ENCODE results near the gene GPR162. TPM values are rescaled to one million over a fixed set of nuclear protein-coding genes. Genes with fewer than 3 reads are reported as not detected.

The GPR162 gene
- total RNA-seq, 3 donors from 2014 or later (not counting 1 experiment from before 2014, with no cell fraction given), result 0.39 to 2.1 (median 0.68) TPM

- H3K4me1 ChIP-seq (ENCODE audit: control insufficient read depth, insufficient read depth, low read length), result peaks cover 4% of the 10 kb centered on the region
- TF ChIP-seq CTCF (IDR thresholded peaks at IDR 0.05), result no peak
- intact Hi-C loops (cut with micrococcal nuclease), result no loop called here
- 51% methylated on average over 6 of the region's 9 CpGs for WGBS (ENCODE audit: insufficient coverage)
- no peak overlapping the region for H3K4me3 Mint-ChIP-seq
- peaks cover 0 to 8% of the 10 kb centered on the region in 2 donors for H3K4me1 Mint-ChIP-seq
- H3K27me3 Mint-ChIP-seq (ENCODE audit: low read depth in 2 of 2), result peaks cover 8 to 14% of the 10 kb centered on the region in 2 donors
- no peak for ATAC-seq
- no peaks in the 10 kb centered on the region for H3K36me3 ChIP-seq (ENCODE audit: control insufficient read depth, insufficient read depth, low read length)
- H3K27me3 ChIP-seq (ENCODE audit: control insufficient read depth, insufficient read depth, low read length), result no peaks in the 10 kb centered on the region
- H3K9me3 ChIP-seq (ENCODE audit: control insufficient read depth, insufficient read depth, low read length), result no peaks in the 10 kb centered on the region
- no peaks in the 10 kb centered on the region for H3K9me3 Mint-ChIP-seq
- DNase-seq, result peak in 1 of 2 donors; percentile 74
- no peak overlapping the region for H3K4me3 ChIP-seq (ENCODE audit: low read length)
- no peak overlapping the region for H3K27ac ChIP-seq (ENCODE audit: low read length)
- no peak overlapping the region for H3K27ac Mint-ChIP-seq
- H3K36me3 Mint-ChIP-seq, result no peaks in the 10 kb centered on the region
Measured at GRCh38 chr12:6786416-6787094, 35.1 kb upstream of the GPR162 start.

- Histone ChIP-seq H3K27me3 (ENCODE audit: control insufficient read depth, insufficient read depth, low read length) (no peaks in the 10 kb centered on the region), H3K27ac (ENCODE audit: low read length) (no peak overlapping the region), H3K9me3 (ENCODE audit: control insufficient read depth, insufficient read depth, low read length) (no peaks in the 10 kb centered on the region), H3K36me3 (ENCODE audit: control insufficient read depth, insufficient read depth, low read length) (no peaks in the 10 kb centered on the region), H3K4me3 (ENCODE audit: low read length) (no peak overlapping the region), H3K4me1 (ENCODE audit: control insufficient read depth, insufficient read depth, low read length) (peaks cover 11% of the 10 kb centered on the region)
- TF ChIP-seq CTCF (IDR thresholded peaks at IDR 0.05), result no peak
- Mint-ChIP-seq H3K36me3 (no peaks in the 10 kb centered on the region), H3K27ac (no peak overlapping the region), H3K27me3 (ENCODE audit: low read depth in 2 of 2) (peaks cover 14 to 18% of the 10 kb centered on the region in 2 donors), H3K4me1 (peaks cover 0 to 14% of the 10 kb centered on the region in 2 donors), H3K9me3 (no peaks in the 10 kb centered on the region), H3K4me3 (no peak overlapping the region)
- WGBS (ENCODE audit: insufficient coverage), result 99% methylated on average over 5 of the region's 5 CpGs
- peak in 1 of 2 donors; percentile 2 for DNase-seq
- no peak for ATAC-seq
- intact Hi-C loops (cut with micrococcal nuclease), result no loop called here
Measured at GRCh38 chr12:6787309-6787708, 34.3 kb upstream of the GPR162 start.

- no peaks in the 10 kb centered on the region for H3K9me3 ChIP-seq (ENCODE audit: control insufficient read depth, insufficient read depth, low read length)
- Mint-ChIP-seq H3K27me3 (ENCODE audit: low read depth in 2 of 2) (peaks cover 26 to 34% of the 10 kb centered on the region in 2 donors), H3K36me3 (no peaks in the 10 kb centered on the region), H3K27ac (no peak within 1 kb of the TSS), H3K4me1 (peaks cover 0 to 21% of the 10 kb centered on the region in 2 donors), H3K4me3 (peak within 1 kb of the TSS; percentile 35), H3K9me3 (no peaks in the 10 kb centered on the region)
- H3K27ac ChIP-seq (ENCODE audit: low read length), result no peak within 1 kb of the TSS
- ATAC-seq (peak in 1 of 3 donors; percentile 44), DNase-seq (peak in 1 of 2 donors; percentile 77)
- H3K4me1 ChIP-seq (ENCODE audit: control insufficient read depth, insufficient read depth, low read length), result peaks cover 20% of the 10 kb centered on the region
- WGBS (ENCODE audit: insufficient coverage), result 41% methylated on average over 18 of the region's 18 CpGs
- TF ChIP-seq CTCF (IDR thresholded peaks at IDR 0.05), result no peak
- no peaks in the 10 kb centered on the region for H3K36me3 ChIP-seq (ENCODE audit: control insufficient read depth, insufficient read depth, low read length)
- H3K4me3 ChIP-seq (ENCODE audit: low read length), result peak within 1 kb of the TSS; percentile 21
- intact Hi-C loops (cut with micrococcal nuclease), result no loop called here
- no peaks in the 10 kb centered on the region for H3K27me3 ChIP-seq (ENCODE audit: control insufficient read depth, insufficient read depth, low read length)
Measured at GRCh38 chr12:6788972-6789924, 32.4 kb upstream of the GPR162 start, which contains the start of gene CD4. CD4 (plus strand) TSS chr12:6789528; CDS start chr12:6800139, 10,611 bp downstream.
